HUES6 (cell line): ENCODE data around the gene DIS3L2.
A peak's percentile ranks its signal among the peaks of the same experiment; 100 is the strongest.

Experiments used
- H3K27ac ChIP-seq: 2 replicates; pipeline ENCODE4 v1.7.0; 2013; ENCODE audit warnings: low read depth, mild to moderate bottlenecking, low read length, inconsistent platforms
- H3K27me3 ChIP-seq: 2 replicates; pipeline ENCODE4 v1.6.1; 2013; ENCODE audit warnings: low read length; ENCODE audit not compliant: control insufficient read depth, insufficient read depth
- H3K36me3 ChIP-seq: 2 replicates; pipeline ENCODE4 v1.6.1; 2013; ENCODE audit warnings: low read length; ENCODE audit not compliant: control insufficient read depth, insufficient read depth
- H3K4me1 ChIP-seq: 2 replicates; pipeline ENCODE4 v1.6.1; 2013; ENCODE audit warnings: low read length; ENCODE audit not compliant: control insufficient read depth, insufficient read depth
- H3K4me3 ChIP-seq: 2 replicates; pipeline ENCODE4 v1.5.1; 2013; ENCODE audit warnings: low read depth, low read length
- H3K9ac ChIP-seq: one replicate; pipeline ENCODE4 v1.6.1; 2013; ENCODE audit warnings: mild to moderate bottlenecking, low read length
- H3K9me3 ChIP-seq: 2 replicates; pipeline ENCODE4 v1.6.1; 2013; ENCODE audit warnings: low read depth, low read length; ENCODE audit not compliant: control insufficient read depth, insufficient read depth

The DIS3L2 gene

DNA sequence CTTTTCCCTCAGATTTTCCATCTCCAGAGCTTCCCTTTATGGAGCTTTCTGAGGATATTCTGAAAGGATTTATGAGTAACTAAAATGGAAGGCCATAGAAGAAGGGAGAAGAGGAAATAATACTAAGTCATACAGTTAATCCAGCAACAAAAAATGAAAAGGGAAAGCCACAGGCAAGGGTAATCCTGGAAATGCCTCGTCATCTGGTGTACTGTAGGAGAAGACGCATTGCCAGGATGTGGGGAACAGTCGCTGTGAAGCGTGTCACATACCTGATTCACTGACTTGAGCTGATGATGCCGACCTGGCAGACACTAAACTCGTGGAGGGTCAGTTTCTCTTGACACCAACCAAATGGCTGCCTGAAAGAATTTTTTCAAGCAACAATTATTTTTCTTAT is 382.3 kb downstream of the DIS3L2 start:
- Histone ChIP-seq H3K4me1 (peaks cover 3% of the 10 kb centered on the region; the same call in 1 of the 2 replicates), H3K36me3 (no peaks in the 10 kb centered on the region), H3K9me3 (no peaks in the 10 kb centered on the region), H3K27ac (no peak overlapping the region), H3K9ac (no peak overlapping the region), H3K27me3 (no peaks in the 10 kb centered on the region), H3K4me3 (no peak overlapping the region)

DNA sequence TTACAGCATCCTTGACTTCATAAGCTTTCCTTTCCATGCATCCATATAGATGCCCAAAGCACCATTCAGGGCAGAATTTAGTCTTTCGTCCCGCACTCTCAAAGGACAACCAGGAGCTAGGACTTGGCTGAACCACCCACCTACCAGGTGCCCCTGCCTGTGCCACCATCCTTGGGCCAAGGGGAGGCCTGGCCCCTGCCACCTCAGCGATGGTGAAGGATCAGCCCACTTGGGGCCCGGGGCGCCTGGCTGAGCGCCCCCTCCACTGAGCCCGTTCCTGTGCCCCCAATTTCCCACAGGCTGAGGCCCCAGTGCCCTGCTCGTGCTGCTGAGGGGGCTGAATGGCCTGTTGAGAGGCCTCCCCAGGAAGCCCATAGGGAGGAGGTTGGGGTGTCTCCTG is 383.7 kb downstream of the DIS3L2 start:
- Histone ChIP-seq H3K9ac (no peak overlapping the region), H3K9me3 (no peaks in the 10 kb centered on the region), H3K36me3 (no peaks in the 10 kb centered on the region), H3K4me1 (no peaks in the 10 kb centered on the region; the same call in 1 of the 2 replicates), H3K4me3 (no peak overlapping the region), H3K27me3 (peaks cover 11% of the 10 kb centered on the region), H3K27ac (no peak overlapping the region)

DNA sequence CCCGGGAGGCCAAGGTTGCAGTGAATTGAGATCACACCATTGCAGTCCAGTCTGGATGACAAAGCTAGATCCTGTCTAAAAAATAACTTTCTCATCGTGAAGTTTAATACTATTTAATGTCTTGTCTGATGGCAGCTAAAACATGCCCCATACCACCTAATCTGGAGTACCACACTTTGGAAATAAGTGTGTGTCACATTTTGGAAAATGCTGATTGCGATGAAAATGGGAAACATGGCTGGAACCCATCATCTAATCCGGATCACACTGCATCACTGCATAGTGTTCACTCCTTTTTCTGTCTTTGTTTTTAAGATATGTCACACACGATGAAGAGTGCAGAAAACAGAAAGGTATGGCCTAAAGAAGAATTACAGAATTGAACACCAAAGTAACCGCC is 385.9 kb downstream of the DIS3L2 start:
- no peaks in the 10 kb centered on the region; the same call in 1 of the 2 replicates for H3K4me1 ChIP-seq
- peaks cover 32% of the 10 kb centered on the region for H3K27me3 ChIP-seq
- no peak overlapping the region for H3K9ac ChIP-seq
- no peaks in the 10 kb centered on the region for H3K36me3 ChIP-seq
- no peak overlapping the region for H3K27ac ChIP-seq
- H3K4me3 ChIP-seq: no peak overlapping the region
- no peaks in the 10 kb centered on the region for H3K9me3 ChIP-seq

DNA sequence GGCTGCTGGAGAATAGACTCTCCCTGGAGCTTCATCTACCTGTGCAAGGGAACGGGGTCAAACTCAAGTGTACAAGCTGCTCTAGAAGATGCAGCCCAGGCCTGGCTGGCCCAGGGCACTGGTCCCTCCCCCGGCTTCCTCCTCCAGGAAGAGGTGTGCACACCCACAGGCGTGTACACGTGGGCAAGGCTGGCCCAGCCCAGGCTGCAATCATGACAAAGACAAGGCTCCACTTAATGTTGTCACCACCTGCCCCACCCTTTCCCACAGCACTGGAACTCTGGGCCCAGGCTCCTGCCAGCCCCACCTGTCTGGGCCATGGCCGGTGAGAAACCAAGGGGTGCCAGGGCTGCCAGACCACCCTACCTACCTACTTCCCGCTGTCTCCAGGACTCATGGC is 387.4 kb downstream of the DIS3L2 start:
- H3K27me3 ChIP-seq: peaks cover 36% of the 10 kb centered on the region
- H3K9ac ChIP-seq: no peak overlapping the region
- H3K36me3 ChIP-seq: no peaks in the 10 kb centered on the region
- no peak overlapping the region for H3K27ac ChIP-seq
- H3K4me1 ChIP-seq: no peaks in the 10 kb centered on the region
- H3K9me3 ChIP-seq: no peaks in the 10 kb centered on the region
- no peak overlapping the region for H3K4me3 ChIP-seq

DNA sequence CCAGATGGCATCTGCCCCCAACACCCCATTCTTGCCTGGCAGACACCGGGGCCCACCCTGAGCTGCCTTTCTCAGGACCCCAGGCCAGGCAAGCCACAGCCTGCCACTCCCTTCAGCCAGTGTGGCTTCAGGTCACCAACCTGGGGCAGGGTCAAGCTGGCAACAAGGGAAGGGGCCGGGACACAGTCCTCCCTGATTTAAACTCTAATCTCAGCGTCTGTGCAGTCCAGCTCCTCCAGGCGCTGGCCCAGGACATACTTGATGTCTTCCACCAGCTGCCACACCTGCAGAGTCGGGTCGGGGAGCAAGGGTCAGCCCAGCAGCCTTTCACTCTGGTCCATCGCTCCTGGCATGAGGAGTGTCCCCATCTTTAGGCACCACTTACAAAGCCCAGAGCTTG is 388.0 kb downstream of the DIS3L2 start:
- peaks cover 3% of the 10 kb centered on the region for H3K9me3 ChIP-seq
- H3K4me3 ChIP-seq: no peak overlapping the region
- H3K9ac ChIP-seq: no peak overlapping the region
- H3K27ac ChIP-seq: no peak overlapping the region
- no peaks in the 10 kb centered on the region for H3K4me1 ChIP-seq
- H3K36me3 ChIP-seq: no peaks in the 10 kb centered on the region
- peaks cover 36% of the 10 kb centered on the region for H3K27me3 ChIP-seq

DNA sequence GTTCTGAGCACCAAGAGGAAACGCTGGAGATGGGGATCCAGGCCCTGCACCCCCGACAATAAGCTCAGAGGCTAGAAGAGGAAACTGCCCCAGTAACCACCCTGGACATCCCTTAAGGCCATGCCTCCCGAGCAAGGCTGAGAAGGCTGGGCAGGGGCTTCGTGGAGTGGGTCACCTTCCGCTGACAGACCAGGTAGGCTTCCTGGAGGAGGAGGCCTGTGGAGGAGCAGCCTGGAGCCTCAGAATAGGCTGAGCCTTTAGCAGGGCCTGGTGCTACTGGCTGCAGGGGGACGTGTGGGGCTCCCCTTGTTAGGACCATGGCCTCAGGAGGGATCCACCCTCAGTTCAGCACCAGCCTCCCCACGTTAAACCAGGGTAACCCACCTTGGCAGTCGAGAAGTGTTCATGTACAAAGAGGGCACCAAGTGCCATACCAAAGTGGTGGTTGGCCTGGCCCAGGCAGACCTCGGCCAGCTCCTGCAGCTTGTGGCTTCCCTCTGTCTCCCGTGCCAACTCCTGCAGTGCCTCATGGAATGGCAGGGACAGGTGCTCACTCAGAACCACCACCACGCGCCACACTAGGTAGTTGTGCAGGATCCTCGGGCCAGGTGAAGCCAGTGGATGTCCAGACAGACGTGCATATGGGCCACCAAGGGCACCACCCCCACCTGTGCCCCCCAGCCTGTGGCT is 388.6 kb downstream of the DIS3L2 start:
- Histone ChIP-seq H3K9me3 (peaks cover 9% of the 10 kb centered on the region), H3K27me3 (peaks cover 36% of the 10 kb centered on the region), H3K27ac (no peak overlapping the region), H3K4me3 (no peak overlapping the region), H3K9ac (no peak overlapping the region), H3K4me1 (no peaks in the 10 kb centered on the region), H3K36me3 (no peaks in the 10 kb centered on the region)

DNA sequence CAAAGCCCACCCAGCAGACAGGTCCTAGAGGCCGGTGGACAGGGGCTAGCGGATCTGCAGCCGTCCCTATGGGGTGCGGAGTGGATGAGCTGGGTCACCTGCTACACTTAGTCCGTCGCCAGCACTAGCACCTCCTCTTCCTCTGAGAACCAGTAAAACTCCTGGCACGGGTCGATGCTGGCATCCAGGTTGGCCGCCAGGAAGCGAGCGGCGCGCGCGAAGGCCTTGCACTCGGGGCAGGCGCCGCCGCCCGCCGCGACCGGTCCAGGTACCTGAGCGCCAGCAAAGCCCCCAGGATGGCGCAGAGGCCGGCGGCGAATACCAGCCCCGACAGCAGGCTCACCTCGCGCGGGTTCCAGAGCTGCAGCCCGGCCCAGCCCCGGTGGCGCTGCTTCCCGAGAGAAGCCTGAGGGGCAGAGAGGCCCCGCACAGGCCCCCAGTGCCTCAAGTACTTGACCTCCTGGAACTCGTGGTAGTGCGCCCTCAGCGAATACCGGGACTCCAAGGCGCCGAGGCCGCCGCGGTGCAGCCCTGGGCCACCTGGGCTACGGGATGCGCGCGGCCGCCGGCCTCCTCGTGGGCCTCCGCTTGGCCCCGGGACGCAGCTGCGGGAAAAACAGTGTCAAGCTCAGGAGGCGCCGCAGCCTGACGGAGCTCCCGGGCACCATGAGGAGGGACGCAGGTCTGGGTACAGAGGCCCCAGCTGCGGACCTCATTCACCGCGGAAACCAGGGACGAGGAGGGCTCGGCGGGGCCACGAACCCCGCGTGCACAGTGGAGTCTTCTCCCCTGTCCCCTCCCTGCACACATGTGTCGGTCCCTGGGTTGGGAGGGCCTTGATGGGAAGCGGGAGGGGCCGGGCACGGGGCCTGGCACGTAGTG is 389.5 kb downstream of the DIS3L2 start:
- H3K27me3 ChIP-seq: peaks cover 36% of the 10 kb centered on the region
- H3K4me3 ChIP-seq: no peak overlapping the region
- peaks cover 12% of the 10 kb centered on the region for H3K9me3 ChIP-seq

DNA sequence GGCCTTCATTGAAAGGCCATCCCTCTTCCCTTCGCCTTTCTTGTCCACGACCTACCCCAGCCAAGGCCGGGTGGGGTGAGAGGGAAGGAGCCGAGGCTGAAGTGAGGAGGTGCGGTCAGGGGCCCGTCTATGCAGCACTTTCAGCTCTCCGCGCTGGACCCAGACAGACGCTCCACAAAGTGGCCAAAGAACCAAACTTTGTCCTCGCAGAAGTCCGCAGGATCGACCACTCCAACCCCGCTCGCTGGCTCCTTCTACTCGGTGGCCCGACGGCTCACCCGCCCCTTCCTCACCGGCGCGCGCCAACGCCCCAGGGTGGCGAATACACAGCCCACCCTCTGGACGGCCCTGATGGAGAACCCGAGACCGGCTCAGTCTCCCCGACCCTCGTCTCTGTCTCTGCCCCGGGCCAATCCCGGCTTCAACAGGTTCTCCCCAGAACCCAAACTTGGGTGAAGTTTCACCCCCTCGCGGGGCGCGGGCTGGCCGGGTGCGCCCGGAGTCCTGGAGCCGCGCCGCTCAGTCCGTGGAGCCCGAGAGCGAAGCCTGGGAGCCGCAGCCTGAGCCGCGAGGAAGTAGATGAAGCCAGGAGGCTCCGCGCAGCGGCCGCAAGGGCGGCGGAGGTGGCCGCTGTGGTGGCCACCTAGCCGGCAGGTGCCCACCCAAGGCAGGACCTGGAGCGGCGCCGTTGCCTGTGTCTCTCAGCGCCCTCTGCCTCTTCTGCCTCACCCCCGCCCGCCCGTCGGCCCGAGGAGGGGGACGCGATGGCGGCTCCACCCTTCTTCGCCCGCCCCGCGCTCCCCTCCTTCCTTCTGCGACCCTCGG is 390.4 kb downstream of the DIS3L2 start:
- no peaks in the 10 kb centered on the region for H3K36me3 ChIP-seq
- peak overlapping the region; percentile 31; the same call in 1 of the 2 replicates for H3K4me3 ChIP-seq
- no peak overlapping the region for H3K9ac ChIP-seq
- H3K4me1 ChIP-seq: no peaks in the 10 kb centered on the region
- peaks cover 36% of the 10 kb centered on the region for H3K27me3 ChIP-seq
- H3K27ac ChIP-seq: no peak overlapping the region
- peaks cover 12% of the 10 kb centered on the region for H3K9me3 ChIP-seq

More for the DNA sequence above, 389.5 kb downstream of the DIS3L2 start:
- no peak overlapping the region for H3K27ac ChIP-seq
- H3K36me3 ChIP-seq: no peaks in the 10 kb centered on the region
- H3K9ac ChIP-seq: no peak overlapping the region
- H3K4me1 ChIP-seq: no peaks in the 10 kb centered on the region

DNA sequence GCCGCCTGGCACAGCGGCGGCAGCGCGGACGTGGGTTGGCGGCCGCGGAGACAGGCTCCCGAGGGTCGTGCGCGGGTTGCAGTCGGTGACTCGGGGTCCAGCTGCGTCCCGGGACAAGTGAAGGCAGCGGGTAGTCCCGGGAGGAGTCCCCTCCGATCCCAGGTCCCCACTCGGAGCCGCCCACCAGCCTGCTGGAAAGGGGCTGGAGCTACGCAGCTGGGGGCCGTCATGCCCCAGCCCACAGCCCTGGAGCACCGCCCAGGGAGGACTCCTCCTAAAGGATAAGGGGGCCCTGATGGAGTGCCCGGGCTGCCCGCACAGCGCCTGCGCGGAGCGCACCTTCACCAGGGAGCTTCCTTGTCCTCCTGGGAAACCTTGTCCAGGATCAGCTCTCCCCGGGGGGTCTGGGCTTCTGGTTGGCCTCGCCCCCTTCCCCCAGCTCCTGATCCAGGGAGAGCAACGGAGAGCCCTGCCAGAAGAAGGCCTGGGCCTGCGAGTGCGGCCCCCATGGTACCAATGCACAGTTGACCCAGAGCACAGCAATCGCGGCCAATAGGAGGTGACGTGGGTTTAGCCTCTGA is 391.1 kb downstream of the DIS3L2 start:
- peaks cover 36% of the 10 kb centered on the region for H3K27me3 ChIP-seq
- peak overlapping the region; percentile 31; the same call in 1 of the 2 replicates for H3K4me3 ChIP-seq
- peaks cover 12% of the 10 kb centered on the region for H3K9me3 ChIP-seq
- no peak overlapping the region for H3K27ac ChIP-seq
- no peak overlapping the region for H3K9ac ChIP-seq
- no peaks in the 10 kb centered on the region for H3K4me1 ChIP-seq
- no peaks in the 10 kb centered on the region for H3K36me3 ChIP-seq

DNA sequence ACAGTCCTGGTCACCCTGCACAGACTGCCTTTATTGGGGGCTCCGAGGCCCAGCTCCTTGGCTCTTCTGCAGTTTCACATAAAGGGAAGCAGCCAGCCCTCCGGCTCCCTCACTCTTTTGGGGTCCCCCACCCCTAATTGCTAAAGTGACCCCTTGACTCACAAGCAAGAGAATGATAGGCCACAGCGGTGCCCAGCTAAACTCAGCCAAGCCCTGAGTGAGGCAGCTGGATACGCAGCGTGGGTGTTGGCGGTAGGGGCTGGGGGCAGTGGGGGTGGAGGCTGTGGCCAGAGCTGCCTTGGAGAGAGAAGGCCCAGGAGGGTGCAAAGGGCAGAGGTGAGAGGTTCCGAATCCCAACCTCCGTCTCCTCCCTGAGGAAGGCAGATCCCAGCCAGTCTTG is 391.6 kb downstream of the DIS3L2 start:
- Histone ChIP-seq H3K36me3 (no peaks in the 10 kb centered on the region), H3K9ac (no peak overlapping the region), H3K4me3 (no peak overlapping the region), H3K9me3 (peaks cover 12% of the 10 kb centered on the region), H3K27me3 (peaks cover 36% of the 10 kb centered on the region), H3K27ac (no peak overlapping the region), H3K4me1 (no peaks in the 10 kb centered on the region)
